ENCODE measurements around the gene PI4KA. TPM values are rescaled to one million over a fixed set of nuclear protein-coding genes. Genes with fewer than 3 reads are reported as not detected.

Gene PI4KA
- total RNA-seq, 6 experiments from 2014 or later, result 51.0 to 61.3 (median 57.2) TPM

DNA sequence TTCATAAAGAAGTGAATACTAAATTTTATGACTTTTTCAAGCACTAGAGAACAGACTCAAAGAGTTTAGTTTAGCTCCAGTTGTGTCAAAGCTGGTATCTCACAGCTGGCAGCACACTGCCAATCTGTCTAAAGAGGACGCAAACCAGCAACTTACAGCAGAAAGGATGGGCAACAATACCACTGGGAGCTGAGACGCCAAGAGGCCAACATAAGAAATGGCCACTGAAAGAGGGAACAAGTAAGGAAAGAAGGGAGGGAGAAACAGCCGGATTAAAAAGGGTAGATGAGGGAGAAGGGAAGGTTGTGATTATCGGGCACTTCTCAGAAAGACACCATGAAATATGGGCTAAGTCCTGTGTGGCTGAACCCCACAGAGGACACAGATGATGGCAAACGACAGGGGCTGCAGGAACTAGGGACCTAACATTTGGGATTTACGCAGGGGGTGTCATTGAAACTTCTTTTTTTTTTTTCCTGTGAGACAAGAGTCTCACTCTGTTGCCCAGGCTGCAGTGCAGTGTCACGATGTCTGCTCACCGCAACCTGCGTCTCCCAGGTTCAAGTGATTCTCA is 43.0 kb downstream of the PI4KA start:
- H3K9me3 Mint-ChIP-seq, result no peaks in the 10 kb centered on the region
- no peak overlapping the region for H3K27ac Mint-ChIP-seq
- TF ChIP-seq, protein P1, sequence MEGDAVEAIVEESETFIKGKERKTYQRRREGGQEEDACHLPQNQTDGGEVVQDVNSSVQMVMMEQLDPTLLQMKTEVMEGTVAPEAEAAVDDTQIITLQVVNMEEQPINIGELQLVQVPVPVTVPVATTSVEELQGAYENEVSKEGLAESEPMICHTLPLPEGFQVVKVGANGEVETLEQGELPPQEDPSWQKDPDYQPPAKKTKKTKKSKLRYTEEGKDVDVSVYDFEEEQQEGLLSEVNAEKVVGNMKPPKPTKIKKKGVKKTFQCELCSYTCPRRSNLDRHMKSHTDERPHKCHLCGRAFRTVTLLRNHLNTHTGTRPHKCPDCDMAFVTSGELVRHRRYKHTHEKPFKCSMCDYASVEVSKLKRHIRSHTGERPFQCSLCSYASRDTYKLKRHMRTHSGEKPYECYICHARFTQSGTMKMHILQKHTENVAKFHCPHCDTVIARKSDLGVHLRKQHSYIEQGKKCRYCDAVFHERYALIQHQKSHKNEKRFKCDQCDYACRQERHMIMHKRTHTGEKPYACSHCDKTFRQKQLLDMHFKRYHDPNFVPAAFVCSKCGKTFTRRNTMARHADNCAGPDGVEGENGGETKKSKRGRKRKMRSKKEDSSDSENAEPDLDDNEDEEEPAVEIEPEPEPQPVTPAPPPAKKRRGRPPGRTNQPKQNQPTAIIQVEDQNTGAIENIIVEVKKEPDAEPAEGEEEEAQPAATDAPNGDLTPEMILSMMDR (IDR thresholded peaks at IDR 0.05), result no peak
- no peak overlapping the region for H3K4me3 Mint-ChIP-seq
- H3K4me1 Mint-ChIP-seq (ENCODE audit: low read depth), result no peaks in the 10 kb centered on the region
- no peak for DNase-seq
- H3K36me3 Mint-ChIP-seq (ENCODE audit: low read depth), result peaks cover 16% of the 10 kb centered on the region; the same call in 1 of the 2 replicates
- H3K27me3 Mint-ChIP-seq (ENCODE audit: insufficient read depth), result peaks cover 1% of the 10 kb centered on the region; the same call in 1 of the 2 replicates

DNA sequence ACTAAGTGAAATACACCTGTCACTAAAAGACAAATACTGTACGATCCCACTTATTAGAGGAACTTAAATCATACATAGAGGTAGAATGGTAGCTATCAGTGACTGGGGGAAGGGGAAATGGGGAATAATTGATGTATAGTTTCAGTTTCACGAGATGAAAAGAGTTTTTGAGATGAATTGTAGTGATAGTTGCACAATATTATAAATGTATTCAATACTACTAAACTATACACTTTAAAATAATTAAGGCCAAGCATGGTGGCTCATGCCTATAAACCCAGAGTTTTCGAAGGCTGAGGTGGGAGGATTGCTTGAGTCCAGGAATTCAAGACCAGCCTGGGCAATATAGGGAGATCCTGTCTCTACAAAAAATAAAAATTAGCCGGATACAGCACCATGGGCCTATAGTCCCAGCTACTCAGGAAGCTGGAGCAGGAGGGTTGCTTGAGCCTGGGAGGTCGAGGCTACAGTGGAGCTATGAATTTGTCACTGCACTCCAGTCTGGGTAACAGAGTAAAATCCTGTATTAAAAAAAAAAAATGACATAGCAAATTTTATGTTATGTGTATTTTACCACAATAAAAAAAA is 44.3 kb downstream of the PI4KA start:
- Mint-ChIP-seq H3K4me1 (ENCODE audit: low read depth) (no peaks in the 10 kb centered on the region), H3K9me3 (no peaks in the 10 kb centered on the region), H3K36me3 (ENCODE audit: low read depth) (peaks cover 28% of the 10 kb centered on the region; the same call in 1 of the 2 replicates), H3K4me3 (no peak overlapping the region), H3K27ac (no peak overlapping the region), H3K27me3 (ENCODE audit: insufficient read depth) (peaks cover 1% of the 10 kb centered on the region; the same call in 1 of the 2 replicates)
- DNase-seq, result no peak
- TF ChIP-seq, protein P1 (IDR thresholded peaks at IDR 0.05), result no peak

DNA sequence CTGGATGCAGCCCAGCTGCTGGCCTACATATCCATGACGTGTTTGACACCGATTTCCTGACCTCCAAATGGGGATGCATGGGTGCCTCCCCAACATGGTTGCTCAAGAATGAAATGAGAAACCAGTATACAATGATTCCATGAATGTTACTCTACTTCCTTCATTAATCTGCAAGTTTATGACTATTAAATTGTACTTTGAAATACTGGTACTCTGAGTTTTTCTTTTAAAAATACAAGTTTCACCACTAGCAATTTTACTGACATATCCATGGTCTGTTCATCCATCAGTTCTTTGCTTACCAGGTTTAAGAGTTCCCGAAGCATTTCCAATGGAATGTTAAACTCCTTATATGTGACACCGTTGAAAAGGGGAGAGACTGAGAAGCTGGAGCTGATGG is 45.6 kb downstream of the PI4KA start:
- peaks cover 33% of the 10 kb centered on the region for H3K36me3 Mint-ChIP-seq (ENCODE audit: low read depth)
- no peak for DNase-seq
- TF ChIP-seq, protein P1 (IDR thresholded peaks at IDR 0.05), result no peak
- H3K27me3 Mint-ChIP-seq (ENCODE audit: insufficient read depth), result no peaks in the 10 kb centered on the region
- no peak overlapping the region for H3K4me3 Mint-ChIP-seq
- no peaks in the 10 kb centered on the region for H3K9me3 Mint-ChIP-seq
- no peaks in the 10 kb centered on the region for H3K4me1 Mint-ChIP-seq (ENCODE audit: low read depth)
- H3K27ac Mint-ChIP-seq, result no peak overlapping the region

DNA sequence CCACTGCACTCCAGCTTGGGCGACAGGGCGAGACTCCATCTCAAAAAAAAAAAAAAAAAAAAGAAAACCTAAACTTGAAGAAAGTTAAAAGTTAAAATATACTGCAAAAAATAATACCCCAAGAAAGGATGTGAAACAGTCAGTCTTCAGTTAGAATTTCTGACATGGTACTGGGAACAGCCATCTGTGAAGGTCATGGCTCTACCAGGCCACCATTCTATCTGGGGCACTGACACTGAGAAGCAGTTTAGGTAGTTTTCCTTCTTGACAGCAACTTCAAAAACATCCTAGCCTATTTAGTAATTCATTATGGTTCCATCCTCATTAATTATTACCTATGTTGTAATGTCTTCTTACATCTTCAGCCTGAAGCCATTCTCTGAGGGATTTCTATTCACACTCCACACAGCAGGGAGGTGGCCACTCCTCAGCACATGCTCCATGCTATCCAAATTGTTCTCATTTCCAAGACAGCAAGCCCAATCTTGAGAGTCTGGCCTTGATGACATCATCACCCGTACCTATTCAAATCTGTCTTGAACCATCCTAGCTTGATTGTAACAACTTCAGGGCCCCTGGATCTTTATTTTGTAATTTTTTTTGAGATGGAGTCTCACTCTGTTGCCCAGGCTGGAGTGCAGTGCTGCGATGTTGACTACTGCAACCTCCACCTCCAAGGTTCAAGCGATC is 46.5 kb downstream of the PI4KA start:
- no peaks in the 10 kb centered on the region for H3K9me3 Mint-ChIP-seq
- no peak for DNase-seq
- no peaks in the 10 kb centered on the region for H3K27me3 Mint-ChIP-seq (ENCODE audit: insufficient read depth)
- TF ChIP-seq, protein P1 (IDR thresholded peaks at IDR 0.05), result no peak
- H3K27ac Mint-ChIP-seq, result no peak overlapping the region
- peaks cover 8% of the 10 kb centered on the region for H3K4me1 Mint-ChIP-seq (ENCODE audit: low read depth)
- no peak overlapping the region for H3K4me3 Mint-ChIP-seq
- peaks cover 39% of the 10 kb centered on the region for H3K36me3 Mint-ChIP-seq (ENCODE audit: low read depth)

DNA sequence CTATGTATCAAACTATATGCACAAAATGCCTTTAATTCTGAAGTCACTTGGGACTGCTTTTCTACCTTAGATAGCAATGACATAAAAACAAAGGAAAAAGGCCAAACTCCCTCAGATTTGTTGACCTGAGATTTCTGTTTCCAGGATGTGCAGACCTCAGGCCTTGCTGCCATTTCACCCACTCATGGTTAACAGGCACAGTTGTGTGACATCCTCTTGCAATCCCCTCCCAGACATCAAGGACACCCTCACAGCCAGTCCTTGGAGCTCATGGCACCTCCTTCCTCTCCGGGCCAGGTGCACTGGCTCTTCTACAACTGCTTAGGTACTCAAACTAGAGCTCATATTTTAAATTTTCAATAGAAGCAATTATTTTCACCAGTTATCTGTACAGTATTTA is 47.4 kb downstream of the PI4KA start:
- Mint-ChIP-seq H3K27me3 (ENCODE audit: insufficient read depth) (no peaks in the 10 kb centered on the region), H3K27ac (no peak overlapping the region), H3K9me3 (no peaks in the 10 kb centered on the region), H3K4me1 (ENCODE audit: low read depth) (peaks cover 14% of the 10 kb centered on the region), H3K4me3 (no peak overlapping the region), H3K36me3 (ENCODE audit: low read depth) (peaks cover 40% of the 10 kb centered on the region)
- DNase-seq, result no peak
- TF ChIP-seq, protein P1 (IDR thresholded peaks at IDR 0.05), result no peak

Data from HFFc6 (cell line).